HL-60 (cell line): Measurements from ENCODE around the gene SLC10A1.

Source experiments
- CTCF ChIP-seq: IDR thresholded peaks from one replicate; pipeline ENCODE4 v1.5.1; 2011; ENCODE audit warnings: low read length, control low read depth, inconsistent platforms; ENCODE audit not compliant: insufficient read depth
- POLR2AphosphoS5 ChIP-seq: IDR thresholded peaks from 2 replicates; pipeline ENCODE4 v1.6.1; 2012; ENCODE audit warnings: low read depth
- REST ChIP-seq: IDR thresholded peaks from 2 replicates; pipeline ENCODE4 v1.6.1; 2012; ENCODE audit warnings: low read depth; ENCODE audit not compliant: insufficient replicate concordance
- SPI1 ChIP-seq: IDR thresholded peaks from 2 replicates; pipeline ENCODE4 v1.6.1; 2012; ENCODE audit warnings: low read depth, mild to moderate bottlenecking, borderline replicate concordance

GRCh38 chr14:69845050-69845581, 48.1 kb upstream of the SLC10A1 start:
- TF ChIP-seq CTCF (no peak), POLR2AphosphoS5 (no peak), SPI1 (no peak), REST (no peak)
